Peyer's patch (tissue), 4 donors: ENCODE data around the gene CYB5RL.

Source experiments
- POLR2A ChIP-seq, 2 donors: fragments of 450-650 bp; IDR thresholded peaks; one replicate each; pipeline ENCODE4 v1.5.1; 2017; ENCODE audit warnings: antibody characterized with exemption in 2 of 2, mild to moderate bottlenecking in 2 of 2, moderate library complexity in 2 of 2
- TF ChIP-seq, protein P1 (sequence below), 6 experiments: fragments of 450-650 bp in 4 of 6; fragments of 200-600 bp in 2 of 6; sonication (generic) in 1 of 6; IDR thresholded peaks; one replicate each; pipeline ENCODE4 v1.5.1; 2017 to 2019; ENCODE audit warnings: antibody characterized with exemption in 6 of 6, mild to moderate bottlenecking in 3 of 6, moderate library complexity in 1 of 6

- TF ChIP-seq POLR2A (IDR thresholded peaks at IDR 0.05), result no peak
- TF ChIP-seq, protein P1, sequence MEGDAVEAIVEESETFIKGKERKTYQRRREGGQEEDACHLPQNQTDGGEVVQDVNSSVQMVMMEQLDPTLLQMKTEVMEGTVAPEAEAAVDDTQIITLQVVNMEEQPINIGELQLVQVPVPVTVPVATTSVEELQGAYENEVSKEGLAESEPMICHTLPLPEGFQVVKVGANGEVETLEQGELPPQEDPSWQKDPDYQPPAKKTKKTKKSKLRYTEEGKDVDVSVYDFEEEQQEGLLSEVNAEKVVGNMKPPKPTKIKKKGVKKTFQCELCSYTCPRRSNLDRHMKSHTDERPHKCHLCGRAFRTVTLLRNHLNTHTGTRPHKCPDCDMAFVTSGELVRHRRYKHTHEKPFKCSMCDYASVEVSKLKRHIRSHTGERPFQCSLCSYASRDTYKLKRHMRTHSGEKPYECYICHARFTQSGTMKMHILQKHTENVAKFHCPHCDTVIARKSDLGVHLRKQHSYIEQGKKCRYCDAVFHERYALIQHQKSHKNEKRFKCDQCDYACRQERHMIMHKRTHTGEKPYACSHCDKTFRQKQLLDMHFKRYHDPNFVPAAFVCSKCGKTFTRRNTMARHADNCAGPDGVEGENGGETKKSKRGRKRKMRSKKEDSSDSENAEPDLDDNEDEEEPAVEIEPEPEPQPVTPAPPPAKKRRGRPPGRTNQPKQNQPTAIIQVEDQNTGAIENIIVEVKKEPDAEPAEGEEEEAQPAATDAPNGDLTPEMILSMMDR (IDR thresholded peaks at IDR 0.05), result no peak
These were observed 30.8 kb downstream of the CYB5RL start for GRCh38 chr1:54169068-54169467.
